Body of pancreas (tissue), 4 donors: ENCODE measurements around the gene AXL.

ENCODE experiments used
- CTCF ChIP-seq, 7 experiments: fragments of 450-650 bp in 4 of 7; fragments of 200-600 bp in 3 of 7; sonication (generic) in 3 of 7; IDR thresholded peaks; one replicate each; pipeline ENCODE4 v1.5.1; 2016 to 2019; ENCODE audit warnings: antibody characterized with exemption in 7 of 7
- POLR2A ChIP-seq, 3 donors: fragments of 450-650 bp; IDR thresholded peaks; one replicate each; pipeline ENCODE4 v1.6.1; 2016; ENCODE audit warnings: antibody characterized with exemption in 3 of 3, mild to moderate bottlenecking in 2 of 3

- TF ChIP-seq POLR2A (IDR thresholded peaks at IDR 0.05) (no peak), CTCF (IDR thresholded peaks at IDR 0.05) (no peak)
Measured at GRCh38 chr19:41269055-41269454, 50.0 kb downstream of the AXL start.
